ENCODE data around the gene ZNF331.

The ZNF331 gene

DNA sequence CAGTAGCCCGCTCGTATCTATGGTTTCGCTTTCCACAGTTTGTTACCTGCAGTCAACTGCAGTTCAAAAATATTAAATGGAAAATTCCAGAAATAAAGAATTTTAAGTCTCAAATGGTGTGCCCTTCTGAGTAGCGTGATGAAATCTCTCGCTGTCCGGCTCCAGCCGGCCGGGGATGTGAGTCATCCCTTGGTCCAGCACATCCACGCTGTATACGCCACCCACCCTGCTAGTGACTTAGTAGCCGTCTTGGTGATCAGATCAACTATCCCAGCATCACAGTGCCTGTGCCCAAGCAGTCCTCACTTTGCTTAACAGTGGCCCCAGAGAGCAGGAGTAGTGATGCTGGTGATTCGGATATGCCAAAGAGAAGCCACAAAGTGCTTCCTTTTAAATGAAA is 40.0 kb downstream of the ZNF331 start:
- DNase-seq = no peak

DNA sequence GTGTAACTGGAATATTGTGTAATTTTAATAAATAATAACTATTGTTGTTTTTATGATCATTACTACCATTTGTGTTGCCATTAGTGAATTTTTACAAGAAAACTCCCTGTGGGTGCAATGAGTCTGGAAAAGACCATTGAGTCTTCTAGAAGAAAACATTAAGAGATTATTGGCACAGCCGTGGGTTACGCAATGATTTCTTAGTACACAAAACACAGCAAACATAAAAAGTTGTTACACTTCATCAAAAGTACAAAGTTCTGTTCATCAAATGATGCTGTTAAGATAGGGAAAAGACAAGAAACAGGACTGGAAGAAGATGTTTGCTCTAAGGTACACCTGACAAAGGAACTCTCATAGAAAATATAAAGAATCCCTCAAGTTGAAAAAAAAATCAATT is 41.6 kb downstream of the ZNF331 start:
- no peak for DNase-seq

DNA sequence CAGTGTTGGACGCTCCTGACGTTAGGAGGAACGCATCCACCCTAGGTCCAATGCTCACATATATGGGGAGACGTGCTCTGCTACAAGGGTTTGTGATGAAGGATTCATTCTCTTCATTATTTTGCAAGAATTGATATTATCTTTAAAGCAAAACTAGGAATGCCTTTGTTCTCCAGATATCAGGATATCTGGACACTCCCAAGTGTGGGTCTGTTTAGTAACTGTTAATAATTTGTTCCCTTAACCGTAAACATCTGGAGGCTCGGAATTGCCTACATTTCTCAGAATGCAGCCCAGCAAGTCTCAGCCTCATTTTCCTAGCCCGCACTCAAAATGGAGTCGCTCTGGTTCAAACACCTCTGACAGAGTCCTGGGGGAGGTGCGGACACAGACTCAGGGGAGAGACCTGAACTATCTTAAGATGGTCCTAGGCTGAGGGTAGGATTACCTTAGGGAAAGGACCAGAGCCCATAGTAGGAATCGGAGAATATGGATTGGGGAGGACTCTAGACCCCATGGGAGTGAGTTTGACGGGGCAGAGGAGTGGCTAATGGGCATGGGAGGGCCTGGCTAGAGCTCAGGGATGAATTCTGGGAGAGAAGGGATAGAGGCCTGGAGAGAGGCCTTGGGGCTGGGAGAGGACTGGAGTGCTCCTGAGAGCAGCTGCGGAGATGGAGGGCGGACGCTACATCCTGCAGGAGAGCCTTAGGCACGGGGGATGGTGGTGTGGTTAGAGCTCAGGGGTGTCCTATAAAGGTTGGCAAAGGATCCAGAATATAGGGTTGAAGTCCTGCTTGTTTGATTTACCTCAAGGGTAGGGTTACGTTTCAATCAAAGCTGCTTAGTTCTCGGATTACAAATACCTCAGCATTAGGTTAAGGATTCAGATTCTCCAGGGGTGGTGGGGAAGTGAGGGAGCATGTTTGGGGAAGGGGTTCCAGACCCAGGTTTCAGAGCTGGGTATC is 43.2 kb downstream of the ZNF331 start:
- no peak for DNase-seq

DNA sequence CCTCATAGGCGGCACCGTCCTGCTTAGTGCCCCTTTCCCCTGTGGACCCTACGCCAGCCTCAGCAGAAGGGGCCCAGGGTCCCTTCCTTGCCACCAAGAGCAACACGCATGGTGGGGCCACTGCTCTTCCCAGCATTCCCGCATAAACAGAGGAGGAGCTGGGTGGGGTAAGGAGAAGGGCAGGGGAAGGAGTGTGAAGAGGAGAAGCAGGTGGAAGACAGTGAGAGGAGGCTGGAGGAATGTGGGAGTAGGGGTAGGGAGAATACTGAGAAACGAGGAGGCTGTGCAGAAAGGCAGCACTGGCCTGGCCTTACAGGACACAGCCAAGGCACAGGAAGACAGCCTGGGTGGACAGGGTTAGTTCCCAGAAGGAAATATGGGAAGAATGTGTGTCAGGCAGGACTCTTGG is 43.9 kb downstream of the ZNF331 start:
- no peak for DNase-seq

DNA sequence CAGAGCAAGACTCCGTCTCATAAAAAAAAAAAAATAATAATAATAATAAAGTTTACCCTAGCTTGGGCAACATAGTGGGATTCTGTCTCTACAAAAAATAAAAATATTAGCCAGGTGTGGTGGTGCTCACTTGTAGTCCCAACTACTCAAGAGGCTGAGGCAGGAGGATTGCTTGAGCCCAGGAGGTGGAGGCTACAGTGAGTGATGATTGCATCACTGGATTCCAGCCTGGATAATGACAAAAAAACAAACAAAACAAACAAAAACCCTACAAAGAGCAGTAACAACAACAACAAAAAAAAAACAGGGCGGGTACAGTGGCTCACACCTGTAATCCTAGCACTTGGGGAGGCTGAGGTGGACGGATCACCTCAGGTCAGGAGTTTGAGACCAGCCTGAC is 45.2 kb downstream of the ZNF331 start:
- no peak for DNase-seq

DNA sequence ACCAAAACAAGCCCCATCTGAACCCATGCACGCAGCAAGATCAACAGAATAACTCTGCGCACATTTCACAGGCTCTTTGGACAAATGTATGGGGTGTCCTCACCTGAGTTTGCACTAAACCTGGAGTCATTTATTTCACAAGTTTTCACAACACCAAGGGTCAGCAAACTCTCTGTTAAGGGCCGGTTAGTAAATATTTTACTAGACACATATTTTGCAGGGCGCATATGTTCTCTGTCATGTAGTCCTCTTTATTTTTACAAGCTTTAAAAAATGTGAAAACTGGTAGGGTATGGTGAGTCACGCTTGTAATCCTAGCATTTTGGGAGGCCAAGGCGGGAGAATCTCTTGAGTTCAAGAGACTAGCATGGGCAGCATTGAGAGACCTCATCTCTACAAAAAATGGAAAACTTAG is 48.3 kb downstream of the ZNF331 start:
- DNase-seq = no peak

DNA sequence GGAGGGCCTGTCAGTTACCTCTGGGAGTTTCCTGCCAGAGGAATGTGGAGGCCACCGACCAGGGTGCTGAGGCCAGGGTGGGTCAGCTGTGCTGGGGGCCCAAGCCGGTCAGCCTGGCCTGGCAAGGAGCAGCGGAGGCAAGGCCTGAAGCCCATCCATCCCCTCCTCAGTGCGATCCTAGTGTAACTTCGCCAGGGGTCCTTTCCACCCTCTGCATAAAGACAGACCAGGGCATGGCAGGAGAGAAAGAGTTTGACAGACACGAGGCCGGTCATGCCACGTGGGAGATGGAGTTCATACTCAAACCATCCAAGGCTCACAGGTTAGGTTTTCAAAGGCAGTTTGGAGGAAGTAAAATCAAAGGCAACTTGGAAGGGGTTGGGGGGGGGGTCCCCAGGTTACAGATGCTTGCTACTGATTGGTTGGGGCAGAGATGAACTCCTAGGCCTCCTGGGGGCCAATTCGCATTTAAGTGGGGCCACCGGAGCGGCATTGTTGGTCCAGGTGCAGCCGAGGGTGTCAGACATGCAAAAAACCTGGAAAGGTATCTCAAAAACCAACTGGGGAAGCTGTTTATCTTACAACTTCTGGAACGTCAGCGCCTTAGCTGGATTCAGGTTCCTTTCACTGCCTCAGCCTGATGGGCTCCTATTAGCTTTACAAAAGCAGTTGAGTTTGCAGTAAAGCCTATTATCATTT is 57.0 kb downstream of the ZNF331 start:
- no peak for DNase-seq

DNA sequence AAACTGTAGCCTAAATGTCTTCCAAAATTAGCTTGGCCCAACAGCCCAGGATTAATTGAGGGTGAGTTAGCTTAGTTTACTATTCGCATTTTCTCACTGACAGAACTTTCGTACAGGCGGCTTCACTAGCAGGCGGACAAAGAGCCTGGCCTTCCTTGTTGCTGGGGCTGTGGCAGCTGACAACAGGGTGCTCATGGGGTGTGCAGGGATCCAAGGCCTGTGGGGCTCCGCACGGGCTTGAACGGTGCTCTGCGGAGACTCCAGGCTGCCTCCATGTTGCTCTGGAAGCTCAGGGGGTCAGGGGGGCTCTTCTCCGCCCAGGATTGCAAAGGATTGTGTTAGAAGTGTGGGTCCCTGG is 57.5 kb downstream of the ZNF331 start:
- no peak for DNase-seq

DNA sequence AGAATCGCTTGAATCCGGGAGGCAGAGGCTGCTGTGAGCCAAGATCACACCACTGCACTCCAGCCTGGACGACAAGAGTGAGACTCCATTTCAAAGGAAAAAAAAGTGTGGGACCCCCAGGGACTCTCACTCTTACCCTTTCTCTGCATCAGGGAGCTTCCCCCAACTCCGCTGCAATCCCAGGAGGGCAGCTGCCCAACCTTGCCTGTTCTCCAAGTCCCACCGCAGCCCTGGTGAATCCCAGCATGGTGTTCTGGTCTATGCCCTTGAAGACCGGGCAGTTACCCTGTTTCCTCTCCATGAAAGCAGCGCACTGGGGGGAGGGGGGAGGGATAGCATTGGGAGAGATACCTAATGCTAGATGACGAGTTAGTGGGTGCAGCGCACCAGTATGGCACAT is 58.1 kb downstream of the ZNF331 start:
- DNase-seq = no peak

DNA sequence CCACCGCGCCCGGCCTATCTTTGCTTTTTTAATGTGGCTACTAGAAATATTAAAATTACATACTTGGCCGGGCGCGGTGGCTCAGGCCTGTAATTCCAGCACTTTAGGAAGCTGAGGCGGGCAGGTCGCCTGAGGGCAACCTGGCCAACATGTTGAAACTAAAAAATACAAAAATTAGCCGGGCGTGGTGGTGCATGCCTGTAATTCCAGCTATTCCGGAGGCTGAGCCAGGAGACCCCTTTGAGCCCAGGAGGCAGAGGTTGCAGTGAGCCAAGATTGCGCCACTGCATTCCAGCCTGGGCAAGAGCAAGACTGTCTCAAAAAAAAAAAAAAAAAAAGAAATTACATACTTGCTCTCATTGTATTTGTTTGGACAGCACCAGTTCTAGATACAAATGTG is 59.1 kb downstream of the ZNF331 start:
- no peak for DNase-seq

DNA sequence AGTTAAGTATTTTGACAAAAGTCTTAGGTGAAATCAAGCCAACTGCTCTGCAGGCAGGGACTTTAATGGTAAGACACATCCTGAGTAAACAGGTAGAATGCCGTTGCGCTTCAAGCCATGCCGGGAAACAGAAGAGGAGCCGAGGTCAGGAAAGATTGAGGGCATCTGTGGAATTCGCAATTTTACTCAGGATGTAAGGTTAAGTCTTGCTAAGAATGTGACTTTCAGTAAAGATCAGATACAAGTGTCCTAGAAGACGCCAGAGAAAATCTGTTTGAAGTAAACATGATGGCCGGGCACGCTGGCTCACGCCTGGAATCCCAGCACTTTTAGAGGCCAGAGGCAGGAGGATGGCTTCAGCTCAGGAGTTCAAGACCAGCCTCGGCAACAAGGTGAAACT is 60.4 kb downstream of the ZNF331 start:
- no peak for DNase-seq

DNA sequence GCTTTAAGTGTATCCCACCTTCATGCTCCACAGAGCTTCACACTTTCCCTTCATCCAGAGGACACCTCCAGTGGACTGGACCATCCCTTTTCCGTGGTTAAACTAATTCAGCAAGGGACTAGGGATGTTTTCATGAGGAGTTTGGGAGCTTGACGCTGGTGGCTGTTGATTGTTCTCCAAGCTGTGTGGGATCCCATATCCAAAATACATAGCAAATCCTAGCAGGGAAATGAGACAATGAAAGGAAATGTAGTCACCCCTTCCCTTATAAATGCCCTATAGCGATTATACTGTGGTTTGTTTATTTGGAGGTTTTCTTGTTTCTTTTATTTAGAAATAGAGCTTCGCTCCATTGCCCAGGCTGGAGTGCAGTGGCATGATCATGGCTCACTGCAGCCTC is 62.3 kb downstream of the ZNF331 start:
- DNase-seq = no peak

DNA sequence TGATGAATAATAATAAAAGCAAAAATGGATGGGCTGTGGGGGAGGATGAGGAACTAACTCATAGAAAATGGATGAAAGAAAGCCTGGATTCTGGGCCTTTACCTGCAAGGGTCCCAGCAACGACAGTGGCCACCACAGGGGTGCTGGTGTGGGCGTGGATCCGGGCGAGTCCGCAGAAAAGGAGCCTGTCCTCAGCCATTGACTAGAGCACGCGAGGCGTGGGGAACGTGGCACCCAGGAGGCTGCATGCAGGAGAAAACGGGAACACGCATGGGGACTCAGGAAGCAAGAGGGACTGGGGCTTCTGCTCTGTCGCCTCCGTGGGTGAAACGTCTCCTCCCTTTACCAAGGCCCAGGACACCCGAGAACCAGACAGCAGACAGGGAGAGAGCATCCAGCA is 68.1 kb downstream of the ZNF331 start:
- DNase-seq = no peak

DNA sequence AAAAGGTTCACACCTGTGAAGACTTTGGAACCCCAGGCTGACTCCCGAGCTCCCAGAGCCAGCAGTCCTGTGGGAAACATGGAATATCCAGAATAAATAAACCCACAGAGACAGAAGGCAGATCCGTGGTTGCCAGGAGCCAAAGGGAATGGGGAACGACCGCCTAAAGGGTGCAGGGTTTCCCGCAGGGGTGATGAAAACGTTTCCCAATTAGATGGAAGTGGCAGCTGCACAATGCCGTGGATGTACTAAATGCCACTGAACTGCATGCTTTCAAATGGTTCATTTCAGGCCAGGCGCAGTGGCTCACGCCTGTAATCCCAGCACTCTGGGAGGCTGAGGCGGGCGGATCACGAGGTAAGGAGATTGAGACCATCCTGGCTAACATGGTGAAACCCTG is 70.4 kb downstream of the ZNF331 start:
- DNase-seq = no peak

DNA sequence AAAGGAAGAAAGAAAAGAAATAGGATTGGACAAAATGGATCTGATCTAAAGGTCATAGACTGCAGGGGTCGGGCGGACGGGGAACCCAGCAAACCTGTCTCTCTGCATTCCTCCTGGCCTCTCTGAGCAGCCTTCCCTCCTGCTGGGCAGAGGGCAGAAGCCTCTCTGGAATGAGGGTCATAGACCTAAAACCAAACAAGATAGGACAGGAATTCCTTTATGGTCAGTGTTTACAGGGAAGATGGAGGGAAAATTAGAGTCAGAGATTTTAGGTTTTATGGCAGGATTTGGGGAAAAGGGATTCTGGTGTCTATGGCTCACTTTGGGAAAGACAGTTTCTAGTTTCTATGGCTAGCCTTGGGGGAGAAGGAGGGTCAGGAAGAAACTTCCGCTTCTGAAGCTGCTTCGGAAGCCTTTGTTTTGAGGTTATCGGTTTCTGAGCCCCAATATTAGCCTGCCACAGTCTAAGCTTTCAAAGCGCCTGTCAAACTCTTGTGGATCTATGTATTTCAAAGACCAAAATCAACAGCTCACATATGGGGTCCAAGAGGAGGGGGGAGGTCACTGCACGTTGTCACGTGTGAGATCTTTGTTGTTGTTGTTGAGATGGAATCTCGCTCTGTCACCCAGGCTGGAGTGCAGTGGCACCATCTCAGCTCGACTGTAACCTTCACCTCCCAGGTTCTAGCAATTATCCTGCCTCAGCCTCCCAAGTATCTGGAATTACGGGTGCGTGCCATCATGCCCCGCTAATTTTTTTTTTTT is 75.0 kb downstream of the ZNF331 start:
- no peak for DNase-seq

DNA sequence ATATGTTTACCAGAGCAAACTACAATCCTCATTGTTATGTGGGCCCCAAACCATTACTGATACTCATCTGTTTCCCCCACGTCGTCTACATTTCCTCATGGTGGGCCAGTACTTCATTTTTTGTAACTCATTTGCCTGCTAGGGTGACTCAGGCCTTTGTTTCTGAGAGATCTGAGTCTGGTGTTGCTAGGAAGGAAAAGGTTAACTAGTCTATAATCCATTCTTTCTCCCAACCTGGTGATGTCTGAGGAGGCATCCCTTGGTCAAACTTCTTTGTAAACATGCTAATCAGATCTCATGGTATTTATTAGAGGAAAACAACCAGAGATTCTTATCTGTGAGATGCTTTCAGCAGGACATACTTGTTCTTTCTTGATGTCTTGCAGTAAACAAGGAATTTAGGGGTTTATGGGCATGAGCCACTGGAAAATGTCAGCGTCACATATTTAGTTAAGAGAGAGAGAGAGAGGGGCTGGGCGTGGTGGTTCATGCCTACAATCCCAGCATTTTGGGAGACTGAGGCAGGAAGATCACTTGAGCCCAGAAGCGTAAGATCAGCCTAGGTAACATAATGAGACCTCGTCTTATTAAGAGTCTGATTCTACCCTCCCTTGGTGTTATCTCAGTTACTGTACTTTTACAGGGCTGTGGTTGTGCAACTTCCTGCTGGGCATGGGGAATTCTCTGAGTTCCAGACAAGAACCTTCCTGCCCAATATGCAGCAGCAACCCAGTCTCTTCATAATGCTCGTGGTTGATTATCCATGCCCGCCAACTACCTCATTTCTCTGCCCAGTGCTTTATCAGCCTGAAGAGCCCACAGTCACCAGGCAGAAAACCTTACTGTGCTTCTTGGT is 84.2 kb downstream of the ZNF331 start:
- DNase-seq = peak; percentile 4

DNA sequence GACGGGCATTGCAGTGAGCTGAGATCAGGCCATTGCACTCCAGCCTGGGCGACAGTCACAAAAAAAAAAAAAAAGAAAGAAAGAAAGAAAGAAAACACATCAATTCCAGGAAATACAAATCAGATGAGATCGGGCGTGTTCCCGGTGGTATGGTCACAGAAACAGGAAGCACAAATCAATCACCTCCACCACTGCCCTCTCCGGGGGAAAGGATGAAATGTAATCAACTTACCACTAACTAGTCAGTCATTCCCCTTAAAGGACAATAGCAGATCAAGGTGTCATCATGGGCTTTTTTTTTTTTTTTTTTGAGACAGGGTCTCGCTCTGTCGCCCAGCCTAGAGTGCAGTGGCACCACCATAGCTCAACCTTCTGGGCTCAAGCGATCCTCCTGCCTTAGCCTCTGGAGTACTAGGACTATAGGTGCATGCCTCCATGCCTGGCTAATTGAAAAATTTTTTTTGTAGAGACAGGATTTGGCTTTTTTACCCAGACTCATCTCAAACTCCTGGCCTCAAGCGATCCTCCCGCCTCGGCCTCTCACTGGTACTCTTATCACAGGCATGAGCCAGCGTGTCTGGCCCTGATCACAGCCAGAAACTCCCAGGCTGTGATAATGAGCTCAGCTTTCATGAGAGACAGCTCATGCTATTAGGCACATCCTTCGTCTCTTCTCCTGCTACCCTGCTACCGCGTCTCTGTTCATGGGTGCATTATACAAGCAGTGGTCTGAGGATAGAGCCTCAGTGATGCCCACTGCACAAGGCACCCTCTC is 87.0 kb downstream of the ZNF331 start:
- no peak for DNase-seq

DNA sequence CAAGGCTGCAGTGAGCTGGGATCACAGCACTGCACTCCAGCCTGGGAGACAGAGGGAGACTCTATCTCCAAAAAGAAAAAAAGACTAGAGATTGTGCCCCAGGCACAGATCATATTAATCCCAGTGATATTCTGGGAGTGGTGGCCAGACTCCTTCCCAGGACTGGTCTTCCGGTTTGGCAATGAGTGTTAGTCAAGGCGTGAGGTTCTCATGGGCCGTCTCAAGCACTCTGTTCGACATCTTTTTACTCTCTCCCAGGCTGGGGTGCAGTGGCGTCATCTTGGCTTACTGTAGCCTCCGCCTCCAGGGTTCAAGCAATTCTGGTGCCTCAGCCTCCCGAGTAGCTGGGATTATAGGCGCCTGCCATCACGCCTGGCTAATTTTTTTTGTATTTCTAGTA is 88.5 kb downstream of the ZNF331 start:
- no peak for DNase-seq

DNA sequence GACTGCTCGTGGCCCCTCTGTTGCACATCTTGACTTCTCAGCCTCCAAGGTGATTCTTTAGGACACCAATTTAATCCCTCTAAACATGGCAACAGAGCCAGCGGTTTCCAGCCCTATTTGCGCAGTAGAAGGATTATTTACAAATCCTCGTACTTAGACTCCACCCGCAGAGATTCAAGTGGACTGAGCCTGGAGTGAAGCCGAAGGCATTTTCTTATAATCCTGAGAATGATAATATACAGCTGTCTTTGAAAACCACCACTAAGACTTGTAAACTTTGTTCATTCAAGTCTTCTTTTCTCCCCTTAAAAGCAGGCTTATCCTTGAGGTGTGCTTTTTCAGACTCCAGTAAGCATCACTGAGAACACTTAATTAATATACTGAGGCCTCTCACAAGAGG is 89.0 kb downstream of the ZNF331 start:
- DNase-seq = no peak

All from suppressor macrophage treated with lipopolysaccharide for 4 hours (primary cell).